H54 (cell line): ENCODE measurements around the gene C3.
"Not testable (repeated sequence)": the region's sequence is repeated elsewhere in the genome, so short reads cannot be mapped to it uniquely, and the experiment has no call there.

Experiments used
- DNase-seq: peaks from one replicate; pipeline ENCODE4 v3.0.0; 2011; ENCODE audit warnings: low spot score, mixed read lengths; ENCODE audit not compliant: insufficient read length
- FAIRE-seq: peaks from 3 replicates; lab custom pipeline; 2011; peaks lifted over from hg19 to GRCh38; lab: Jason Lieb, UNC
- POLR2A ChIP-seq: IDR thresholded peaks from 2 replicates; pipeline ENCODE4 v1.6.1; 2011; ENCODE audit warnings: low read depth, mild to moderate bottlenecking, low read length

C3 gene

DNA sequence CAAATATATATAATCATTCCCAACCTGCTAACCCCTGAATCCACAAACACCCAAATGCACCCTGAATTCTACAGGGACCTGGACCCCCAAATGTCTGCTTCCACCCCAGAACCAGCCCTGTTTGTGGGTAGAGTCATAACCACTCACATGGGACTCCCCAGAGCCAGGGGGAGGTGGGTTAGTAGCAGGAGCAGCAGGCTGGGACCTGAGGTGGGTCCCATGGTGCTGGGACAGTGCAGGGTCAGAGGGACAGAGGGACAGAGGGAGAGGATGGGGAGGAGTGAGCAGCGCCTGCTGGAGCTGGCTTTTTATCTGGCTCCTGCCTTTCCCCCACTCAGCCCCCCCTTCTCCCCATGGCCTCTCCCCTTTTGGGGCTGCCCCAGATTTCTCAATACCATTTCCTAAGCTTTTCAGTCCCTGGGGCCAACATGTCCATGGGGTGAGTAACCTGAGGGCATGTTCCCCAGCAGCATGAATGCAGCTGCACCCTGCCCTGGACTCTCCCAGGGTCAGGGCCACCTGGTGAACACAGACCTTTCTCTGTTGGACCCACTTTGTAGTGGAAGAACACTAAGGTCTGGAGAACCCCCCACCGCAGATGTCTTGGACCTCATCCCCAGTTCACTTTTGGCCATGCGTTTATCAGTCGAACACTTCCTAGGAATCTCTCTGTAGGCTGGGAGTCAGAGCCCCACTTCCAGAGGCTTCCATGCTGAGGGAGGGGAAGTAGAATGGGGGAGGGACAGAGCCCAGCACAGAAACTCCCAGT lies at the start of gene C3:
TSS of gene C3 (minus strand) at position 282 of the 769 bp plus-strand sequence. CDS start at position 221, 61 bp downstream.
- no peak for FAIRE-seq
- TF ChIP-seq POLR2A = no peak
- DNase-seq = no peak

DNA sequence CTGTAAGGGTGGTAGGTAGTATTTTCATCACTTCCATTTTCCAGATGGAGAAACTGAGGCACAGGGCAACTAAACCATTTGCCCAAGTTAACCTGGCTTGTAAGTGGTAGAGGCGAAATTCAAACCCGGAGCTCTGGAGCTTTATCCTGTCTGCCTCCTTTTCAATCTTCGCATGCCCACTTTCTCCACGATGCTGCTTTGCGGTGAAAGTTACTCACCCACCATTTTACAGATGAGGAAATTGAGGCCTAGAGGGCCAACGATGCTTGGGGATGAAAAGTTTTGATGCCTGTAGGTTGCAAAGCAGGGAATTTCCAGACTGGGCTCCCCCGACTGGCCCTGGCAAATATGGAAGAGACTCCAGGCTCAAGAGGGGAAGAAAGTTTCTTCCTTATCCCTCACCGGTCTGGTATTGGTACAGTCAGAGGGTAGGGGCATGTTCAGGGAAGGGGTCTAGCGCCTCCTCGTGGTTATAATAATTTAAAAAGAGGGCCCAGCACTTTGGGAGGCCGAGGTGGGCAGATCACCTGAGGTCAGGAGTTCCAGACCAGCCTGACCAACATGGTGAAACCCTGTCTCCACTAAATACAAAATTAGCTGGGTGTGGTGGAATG lies 48.7 kb upstream of the C3 start:
- DNase-seq (no peak), FAIRE-seq (no peak)
- no peak for TF ChIP-seq POLR2A

DNA sequence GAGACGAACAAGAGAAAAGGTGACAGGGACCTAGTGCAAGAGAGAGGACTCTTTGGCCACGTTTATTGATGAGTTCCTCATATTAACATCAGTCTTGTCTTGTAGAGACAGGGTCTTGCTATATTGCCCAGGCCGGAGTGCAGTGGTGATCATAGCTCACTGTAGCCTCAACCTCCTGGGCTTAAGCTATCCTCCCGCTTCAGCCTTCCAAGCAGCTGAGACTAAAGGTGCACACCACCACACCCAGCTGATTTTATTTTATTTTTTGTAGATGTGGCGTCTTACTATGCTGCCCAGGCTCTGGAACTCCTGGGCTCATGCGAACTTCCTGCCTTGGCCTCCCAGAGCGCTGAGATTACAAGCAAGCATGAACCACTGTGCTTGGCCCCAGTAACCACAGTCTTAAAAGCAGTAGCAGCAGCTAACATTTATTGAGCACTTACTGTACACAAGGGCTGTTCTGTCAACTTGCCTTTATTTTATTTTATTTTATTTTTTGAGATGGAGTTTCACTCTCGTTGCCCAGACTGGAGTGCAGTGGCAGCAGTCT lies 47.9 kb upstream of the C3 start:
- no peak for FAIRE-seq
- DNase-seq = no peak
- no peak for TF ChIP-seq POLR2A

DNA sequence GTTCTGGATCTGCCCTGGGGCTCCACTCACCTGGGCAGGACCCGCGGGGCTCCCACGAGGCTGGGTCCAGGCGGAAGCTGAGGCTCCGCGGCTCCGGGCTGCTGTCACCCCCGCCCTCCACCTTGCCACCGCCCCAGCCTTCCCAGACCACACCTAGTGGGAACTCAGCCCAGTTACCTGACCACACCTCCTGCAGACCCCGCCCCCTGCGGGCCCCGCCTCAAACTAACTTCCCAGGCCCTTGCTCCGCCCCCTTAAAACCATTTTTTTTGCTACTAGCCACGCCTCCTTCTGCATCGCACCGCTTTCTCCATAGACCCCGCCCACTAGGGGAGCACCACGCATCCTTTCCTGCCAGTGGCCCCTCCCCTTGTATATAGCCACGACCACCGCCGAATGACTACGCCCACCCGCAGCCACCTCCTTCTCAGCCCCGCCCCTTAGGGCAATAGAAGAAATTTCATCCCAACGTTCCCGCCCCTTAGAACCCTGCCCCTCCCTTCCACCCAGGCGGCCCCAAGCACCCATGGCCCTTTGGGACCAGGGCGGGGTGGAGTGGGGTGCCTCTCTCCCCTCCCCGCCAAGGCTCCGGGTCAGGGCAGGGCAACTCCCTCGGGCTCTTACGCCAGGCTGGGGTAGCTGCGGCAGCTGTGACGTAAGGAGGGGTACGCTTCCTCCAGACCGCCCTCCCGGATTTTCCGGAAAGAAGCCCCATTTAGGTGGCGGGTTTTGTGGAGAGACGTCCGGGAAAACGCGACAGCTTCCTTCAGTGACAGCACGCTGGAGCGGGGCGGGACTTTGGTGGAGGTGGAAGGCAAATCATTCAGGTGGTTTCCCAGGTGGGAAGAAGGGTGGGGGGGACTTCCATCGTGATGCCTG lies 47.1 kb upstream of the C3 start, which contains the start of gene SH2D3A:
TSS of gene SH2D3A (minus strand) at position 79 of the 879 bp plus-strand sequence. CDS start 3,687 bp downstream, outside the sequence.
- no peak for FAIRE-seq

DNA sequence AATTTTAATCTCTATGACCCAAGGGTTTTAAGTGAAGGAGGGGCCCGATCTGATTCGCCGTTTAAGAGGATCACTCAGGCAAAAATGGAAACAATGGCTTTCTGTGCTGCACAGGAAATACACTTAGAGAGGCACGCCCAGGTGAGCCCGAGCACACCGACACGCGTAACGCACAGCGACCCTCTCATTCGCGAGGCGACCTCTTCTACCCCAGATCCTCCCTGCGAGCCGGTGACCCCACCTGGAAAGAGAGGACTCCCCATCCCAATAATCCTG lies 46.6 kb upstream of the C3 start:
- TF ChIP-seq POLR2A = no peak; the same call in 1 of the 2 replicates
- DNase-seq (no peak), FAIRE-seq (no peak)

More for the DNA sequence above, 47.1 kb upstream of the C3 start, which contains the start of gene SH2D3A:
- TF ChIP-seq POLR2A = no peak
- peak; percentile 47 for DNase-seq

DNA sequence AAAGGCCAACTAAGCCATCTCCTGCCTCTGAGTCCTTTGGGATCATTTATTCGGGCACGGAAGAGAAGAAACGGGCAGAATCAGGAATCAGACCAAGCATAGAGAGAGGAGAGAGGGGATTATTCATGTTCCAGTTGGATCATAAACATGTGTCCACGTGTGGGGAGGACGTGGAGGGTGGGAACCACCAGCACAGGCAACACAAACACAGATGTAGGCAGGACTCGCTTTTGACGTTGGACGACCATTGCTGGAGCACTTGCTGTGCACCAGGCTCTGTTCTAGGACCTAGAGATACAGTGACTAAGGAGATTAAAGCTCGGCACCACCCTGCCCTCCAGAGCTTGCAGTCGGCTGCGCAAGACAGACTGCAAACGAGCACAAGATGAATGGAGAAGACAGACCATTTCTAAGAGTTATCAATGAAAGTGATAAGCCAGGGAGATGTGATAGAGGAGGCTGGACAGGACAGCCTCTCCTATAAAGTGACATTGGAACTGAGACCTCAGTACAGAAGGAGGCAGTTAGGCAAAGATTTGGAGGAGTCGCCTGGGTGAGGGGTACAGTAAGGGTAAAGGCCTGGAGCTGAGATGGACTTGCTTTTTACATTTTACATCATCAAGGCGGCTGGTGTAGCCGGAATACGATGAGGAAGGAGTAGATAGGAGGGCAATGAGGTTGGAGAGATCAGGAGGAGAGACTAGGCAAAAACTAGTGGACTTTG lies 46.1 kb upstream of the C3 start:
- no peak for FAIRE-seq
- no peak for TF ChIP-seq POLR2A
- DNase-seq = no peak

DNA sequence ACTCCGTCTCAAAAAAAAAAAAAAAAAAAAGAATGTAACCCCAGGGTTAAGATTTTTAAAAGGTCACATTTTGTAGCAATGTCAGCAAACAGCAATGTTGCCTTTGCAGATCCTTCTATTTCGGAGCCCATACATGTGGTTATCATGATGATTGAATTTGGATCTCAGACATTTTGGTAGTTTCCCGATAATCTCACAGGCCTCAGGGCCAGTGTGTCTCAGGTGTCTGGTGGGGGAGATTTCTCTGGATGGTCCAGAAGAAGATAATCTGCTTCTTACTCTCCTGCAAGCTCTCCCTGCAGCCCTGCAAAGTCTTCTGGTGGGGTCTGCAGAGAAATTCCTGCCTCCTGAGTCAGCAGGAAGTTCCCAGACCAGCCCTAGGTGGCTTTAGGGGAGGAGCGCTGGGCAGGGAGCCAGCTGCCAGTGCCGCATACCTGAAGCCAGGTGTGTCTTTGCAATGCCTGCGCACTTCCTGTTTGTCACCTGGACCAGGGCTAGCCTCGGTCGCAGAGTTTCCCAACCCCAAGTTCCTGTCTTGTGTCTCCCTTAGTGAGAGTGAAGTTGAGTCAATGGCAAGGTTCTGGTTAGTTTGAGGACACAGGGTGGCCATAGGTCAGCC lies 45.4 kb upstream of the C3 start:
- DNase-seq = no peak
- TF ChIP-seq POLR2A = no peak
- FAIRE-seq = no peak

DNA sequence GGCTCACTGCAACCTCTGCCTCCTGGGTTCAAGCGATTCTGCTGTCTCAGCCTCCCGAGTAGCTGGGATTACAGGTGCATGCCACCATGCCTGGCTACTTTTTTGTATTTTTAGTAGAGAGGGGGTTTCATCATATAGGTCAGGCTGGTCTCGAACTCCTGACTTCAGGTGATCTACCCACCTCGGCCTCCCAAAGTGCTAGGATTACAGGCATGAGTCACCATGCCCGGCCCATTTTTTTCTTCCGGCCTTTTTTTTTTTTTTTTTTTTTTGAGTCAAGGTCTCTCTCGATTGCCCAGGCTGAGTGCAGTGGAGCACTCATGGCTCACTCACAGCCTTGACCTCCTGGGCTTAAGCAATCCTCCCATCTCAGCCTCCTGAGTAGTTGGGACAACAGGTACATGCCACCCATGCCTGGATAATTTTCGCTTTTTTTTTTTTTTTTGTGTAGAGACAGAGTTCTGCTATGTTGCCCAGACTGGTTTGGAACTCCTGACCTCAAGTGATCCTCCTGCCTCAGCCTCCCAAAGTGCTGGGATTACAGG lies 41.9 kb upstream of the C3 start:
- FAIRE-seq, DNase-seq: not testable (repeated sequence)

DNA sequence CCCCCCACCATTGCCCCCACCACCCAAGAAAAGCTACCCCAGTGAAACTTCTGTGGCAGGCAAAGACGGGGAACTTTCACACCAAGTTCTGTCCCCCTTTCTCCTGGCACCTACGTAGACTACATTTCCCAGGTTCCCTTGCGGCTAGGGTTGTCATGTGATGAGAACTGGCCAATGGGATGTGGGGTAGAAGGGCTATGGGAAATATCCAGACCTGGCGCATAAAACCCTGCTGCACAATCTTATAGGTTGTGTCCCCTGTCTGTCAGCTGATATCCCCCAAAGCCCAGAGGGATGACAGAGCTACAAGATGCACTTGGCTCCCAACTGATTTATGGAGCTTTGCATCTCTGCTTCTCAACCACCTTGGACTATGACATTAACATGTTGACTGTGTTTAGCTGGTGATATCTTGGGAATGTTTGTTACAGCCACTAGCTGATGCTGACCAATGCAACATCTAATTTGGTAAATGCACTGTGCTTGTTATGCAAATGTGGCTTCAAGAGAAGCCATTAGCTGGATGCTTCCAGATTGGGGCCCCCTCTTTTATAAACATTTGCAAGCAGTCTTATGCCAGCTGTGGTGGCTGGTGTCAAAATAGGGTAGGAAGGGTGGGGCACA lies 40.7 kb upstream of the C3 start:
- no peak for FAIRE-seq
- DNase-seq = peak; percentile 53
- TF ChIP-seq POLR2A = no peak

DNA sequence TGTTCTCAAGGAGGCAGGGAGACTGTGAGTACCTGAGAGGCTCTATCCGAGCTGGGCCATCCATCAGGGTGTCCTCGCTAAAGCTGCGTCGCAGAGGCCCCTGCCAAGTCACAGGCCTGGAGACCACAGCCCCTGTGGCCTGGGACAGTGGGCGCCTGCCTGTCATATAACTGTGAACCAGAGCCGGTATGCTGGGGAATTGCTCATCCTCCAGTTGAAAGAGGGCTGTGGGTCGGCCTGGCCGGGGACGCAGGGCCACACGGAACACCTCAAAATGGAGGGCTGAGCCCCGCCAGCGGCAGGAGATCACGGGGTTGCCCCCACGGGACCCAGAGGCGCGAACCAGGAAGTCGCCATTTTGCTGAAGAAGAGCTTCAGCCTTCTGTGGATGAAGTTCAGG lies 40.2 kb upstream of the C3 start:
- DNase-seq (no peak), FAIRE-seq (no peak)
- TF ChIP-seq POLR2A = no peak

DNA sequence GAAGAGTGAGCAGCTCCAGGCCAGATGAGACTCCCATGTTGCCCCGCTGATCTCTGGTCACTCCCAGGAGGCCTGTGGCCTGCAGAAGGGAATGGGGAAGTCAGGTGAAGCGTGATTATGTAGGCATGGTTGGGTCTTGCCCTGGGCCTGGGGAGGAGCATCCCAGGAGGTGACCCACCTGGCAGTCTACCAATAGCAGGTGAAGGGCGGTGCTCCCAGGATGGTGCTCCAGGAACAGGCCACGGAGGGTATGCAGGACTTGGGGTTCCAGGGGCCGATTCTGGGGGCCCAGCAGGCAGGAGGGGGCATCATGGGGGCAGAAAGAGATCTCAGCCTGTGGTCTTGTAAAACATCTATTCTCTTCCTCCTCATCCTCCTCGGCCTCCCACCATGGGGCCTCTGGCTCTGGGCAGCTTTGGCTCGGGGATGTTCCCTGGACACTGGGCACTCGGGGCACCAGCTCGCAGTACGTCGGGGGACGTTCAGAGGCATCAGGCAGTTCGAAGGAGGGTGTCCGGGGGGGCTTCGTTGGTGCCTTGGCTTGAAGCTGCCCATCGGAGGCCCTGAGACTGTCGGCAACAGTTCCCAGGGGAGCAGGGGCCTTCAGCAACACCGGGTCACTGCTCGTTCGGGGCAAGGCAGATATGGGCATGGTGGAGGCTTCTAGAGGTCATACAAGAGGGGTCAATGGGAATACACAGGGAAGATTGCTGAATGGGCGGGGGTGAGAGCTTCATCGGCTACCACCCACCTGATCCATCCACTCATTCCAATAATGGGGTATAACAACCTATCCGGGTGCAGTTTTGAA lies 34.4 kb upstream of the C3 start:
- no peak for DNase-seq
- TF ChIP-seq POLR2A = no peak
- no peak for FAIRE-seq
